WTC11 (cell line): ENCODE data around the gene ZNF57. TPM values are rescaled to one million over a fixed set of nuclear protein-coding genes. Genes with fewer than 3 reads are reported as not detected.

ENCODE experiments used
- ATAC-seq: fragments of 200-7000 bp; cut with Tn5 transposase; 2 replicates; pipeline ENCODE4 v1.10.0; 2021; ENCODE audit warnings: mild to moderate bottlenecking, moderate library complexity
- CTCF ChIA-PET: fragments of 300-600 bp; sonication (Branson Sonifier 250); formaldehyde crosslinking; loops from one replicate; lab custom pipeline; 2021; ENCODE audit warnings: antibody characterized with exemption; lab: Charles Lee
- POLR2A ChIA-PET: fragments of 350-600 bp; sonication (Branson Sonifier 250); formaldehyde crosslinking; loops from one replicate; lab custom pipeline; 2021; ENCODE audit warnings: antibody characterized with exemption; lab: Charles Lee
- DNase-seq: peaks from one replicate; pipeline ENCODE4 v3.0.0; 2021; ENCODE audit warnings: low spot score
- H3K27ac Mint-ChIP-seq: 2 replicates; pipeline ENCODE4 v1.8.0; 2021; ENCODE audit warnings: mixed read lengths
- H3K27me3 Mint-ChIP-seq: 2 replicates; pipeline ENCODE4 v1.8.0; 2021; ENCODE audit warnings: low read depth, mild to moderate bottlenecking, moderate library complexity, mixed read lengths
- H3K36me3 Mint-ChIP-seq: 2 replicates; pipeline ENCODE4 v1.8.0; 2021; ENCODE audit warnings: mixed read lengths
- H3K4me1 Mint-ChIP-seq: 2 replicates; pipeline ENCODE4 v1.8.0; 2022; ENCODE audit warnings: mixed read lengths
- H3K4me3 Mint-ChIP-seq: 2 replicates; pipeline ENCODE4 v1.8.0; 2021; ENCODE audit warnings: mild to moderate bottlenecking, moderate library complexity, mixed read lengths
- H3K9me3 Mint-ChIP-seq: 2 replicates; pipeline ENCODE4 v1.8.0; 2021; ENCODE audit warnings: mixed read lengths
- ATF1 ChIP-seq: sonication (generic); formaldehyde crosslinking; IDR thresholded peaks from 2 replicates; pipeline ENCODE4 v1.8.1; 2023; ENCODE audit warnings: mild to moderate bottlenecking, moderate library complexity, missing genetic modification reagents
- ATF3 ChIP-seq: sonication (generic); formaldehyde crosslinking; conservative IDR thresholded peaks from 2 replicates; pipeline ENCODE4 v1.8.1; 2022; ENCODE audit warnings: mild to moderate bottlenecking, missing genetic modification reagents
- CTCF ChIP-seq: fragments of 200-600 bp; IDR thresholded peaks from 2 replicates; pipeline ENCODE4 v1.8.0; 2022; ENCODE audit warnings: antibody characterized with exemption
- HMGA2 ChIP-seq: fragments of 250-450 bp; sonication (Bioruptor Pico); IDR thresholded peaks from 2 replicates; pipeline ENCODE4 v1.4.0; 2021; ENCODE audit warnings: mild to moderate bottlenecking, moderate library complexity
- MYBL2 ChIP-seq: sonication (generic); formaldehyde crosslinking; IDR thresholded peaks from 2 replicates; pipeline ENCODE4 v1.8.1; 2023; ENCODE audit warnings: mild to moderate bottlenecking, moderate library complexity, missing genetic modification reagents
- NR2C2 ChIP-seq: sonication (generic); formaldehyde crosslinking; IDR thresholded peaks from 2 replicates; pipeline ENCODE4 v1.8.0; 2022; ENCODE audit warnings: mild to moderate bottlenecking, missing genetic modification reagents
- NR3C1 ChIP-seq: sonication (generic); formaldehyde crosslinking; conservative IDR thresholded peaks from 2 replicates; pipeline ENCODE4 v1.8.1; 2023; ENCODE audit warnings: low read depth, mild to moderate bottlenecking, missing genetic modification reagents
- PRRX2 ChIP-seq: fragments of 250-450 bp; sonication (Bioruptor Pico); IDR thresholded peaks from 2 replicates; pipeline ENCODE4 v1.8.0; 2021; ENCODE audit warnings: mild to moderate bottlenecking
- RELA ChIP-seq: sonication (generic); formaldehyde crosslinking; IDR thresholded peaks from 2 replicates; pipeline ENCODE4 v1.8.1; 2022; ENCODE audit warnings: missing genetic modification reagents, mild to moderate bottlenecking, borderline replicate concordance
- SMAD4 ChIP-seq: sonication (generic); formaldehyde crosslinking; IDR thresholded peaks from 2 replicates; pipeline ENCODE4 v1.8.0; 2022; ENCODE audit warnings: mild to moderate bottlenecking, missing genetic modification reagents
- TP53 ChIP-seq: sonication (generic); formaldehyde crosslinking; IDR thresholded peaks from 2 replicates; pipeline ENCODE4 v1.8.1; 2023; ENCODE audit warnings: mild to moderate bottlenecking, missing genetic modification reagents
- ZBTB21 ChIP-seq: sonication (generic); formaldehyde crosslinking; IDR thresholded peaks from 2 replicates; pipeline ENCODE4 v1.8.1; 2023; ENCODE audit warnings: mild to moderate bottlenecking, missing genetic modification reagents, borderline replicate concordance
- ZNF232 ChIP-seq: sonication (generic); formaldehyde crosslinking; IDR thresholded peaks from 2 replicates; pipeline ENCODE4 v1.8.0; 2022; ENCODE audit warnings: mild to moderate bottlenecking, missing genetic modification reagents
- total RNA-seq: library from RNA; stranded (reverse); gene quantifications from 3 replicates; pipeline ENCODE4 v1.2.3, GENCODE V29; 2021
- TF ChIP-seq, protein P1 (sequence below): fragments of 250-450 bp; sonication (Bioruptor Pico); IDR thresholded peaks from 2 replicates; pipeline ENCODE4 v1.9.0; 2021; ENCODE audit warnings: mild to moderate bottlenecking, borderline replicate concordance
- TF ChIP-seq, protein P2 (sequence below): sonication (generic); formaldehyde crosslinking; IDR thresholded peaks from 2 replicates; pipeline ENCODE4 v1.8.0; 2022; ENCODE audit warnings: missing genetic modification reagents
- TF ChIP-seq, protein P3 (sequence below): sonication (generic); formaldehyde crosslinking; IDR thresholded peaks from 2 replicates; pipeline ENCODE4 v1.8.0; 2022; ENCODE audit warnings: mild to moderate bottlenecking, missing genetic modification reagents

Gene ZNF57
- total RNA-seq, 1 experiment from 2014 or later: 8.9 TPM

DNA sequence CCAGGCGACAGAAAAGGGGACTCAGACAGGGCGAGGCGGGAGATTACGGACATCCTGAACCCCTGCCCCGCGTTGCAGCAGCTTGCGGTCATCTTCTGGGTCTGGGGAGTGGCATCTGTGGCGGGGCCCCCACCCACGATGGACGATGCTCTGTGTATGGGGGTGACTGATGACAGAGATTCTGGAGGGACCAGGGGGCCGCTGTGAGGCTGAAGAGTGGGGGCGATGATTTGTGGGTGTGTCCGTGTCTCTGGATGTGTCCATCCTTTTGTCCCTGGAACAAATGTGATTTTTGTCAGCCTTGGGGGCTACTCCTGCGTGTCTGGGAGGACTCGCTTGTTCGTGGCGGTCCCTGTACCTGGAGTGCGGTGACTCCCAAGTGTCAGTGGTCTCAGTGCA lies 26.3 kb downstream of the ZNF57 start:
- DNase-seq: no peak
- peaks cover 4% of the 10 kb centered on the region; the same call in 1 of the 2 replicates for H3K27me3 Mint-ChIP-seq
- POLR2A ChIA-PET: no interaction called here
- H3K36me3 Mint-ChIP-seq: peaks cover 14% of the 10 kb centered on the region
- peaks cover 12% of the 10 kb centered on the region for H3K9me3 Mint-ChIP-seq
- H3K4me1 Mint-ChIP-seq: peaks cover 14% of the 10 kb centered on the region
- TF ChIP-seq RELA (CRISPR knock-in tag) (no peak), MYBL2 (CRISPR knock-in tag) (no peak), SMAD4 (CRISPR knock-in tag) (no peak), ATF3 (CRISPR knock-in tag) (no peak), ATF1 (CRISPR knock-in tag) (no peak), TP53 (CRISPR knock-in tag) (no peak), HMGA2 (no peak), ZBTB21 (CRISPR knock-in tag) (no peak), ZNF232 (CRISPR knock-in tag) (no peak), PRRX2 (CRISPR knock-in tag) (no peak), NR3C1 (CRISPR knock-in tag) (no peak), NR2C2 (CRISPR knock-in tag) (no peak), CTCF (no peak)
- TF ChIP-seq, protein P1, sequence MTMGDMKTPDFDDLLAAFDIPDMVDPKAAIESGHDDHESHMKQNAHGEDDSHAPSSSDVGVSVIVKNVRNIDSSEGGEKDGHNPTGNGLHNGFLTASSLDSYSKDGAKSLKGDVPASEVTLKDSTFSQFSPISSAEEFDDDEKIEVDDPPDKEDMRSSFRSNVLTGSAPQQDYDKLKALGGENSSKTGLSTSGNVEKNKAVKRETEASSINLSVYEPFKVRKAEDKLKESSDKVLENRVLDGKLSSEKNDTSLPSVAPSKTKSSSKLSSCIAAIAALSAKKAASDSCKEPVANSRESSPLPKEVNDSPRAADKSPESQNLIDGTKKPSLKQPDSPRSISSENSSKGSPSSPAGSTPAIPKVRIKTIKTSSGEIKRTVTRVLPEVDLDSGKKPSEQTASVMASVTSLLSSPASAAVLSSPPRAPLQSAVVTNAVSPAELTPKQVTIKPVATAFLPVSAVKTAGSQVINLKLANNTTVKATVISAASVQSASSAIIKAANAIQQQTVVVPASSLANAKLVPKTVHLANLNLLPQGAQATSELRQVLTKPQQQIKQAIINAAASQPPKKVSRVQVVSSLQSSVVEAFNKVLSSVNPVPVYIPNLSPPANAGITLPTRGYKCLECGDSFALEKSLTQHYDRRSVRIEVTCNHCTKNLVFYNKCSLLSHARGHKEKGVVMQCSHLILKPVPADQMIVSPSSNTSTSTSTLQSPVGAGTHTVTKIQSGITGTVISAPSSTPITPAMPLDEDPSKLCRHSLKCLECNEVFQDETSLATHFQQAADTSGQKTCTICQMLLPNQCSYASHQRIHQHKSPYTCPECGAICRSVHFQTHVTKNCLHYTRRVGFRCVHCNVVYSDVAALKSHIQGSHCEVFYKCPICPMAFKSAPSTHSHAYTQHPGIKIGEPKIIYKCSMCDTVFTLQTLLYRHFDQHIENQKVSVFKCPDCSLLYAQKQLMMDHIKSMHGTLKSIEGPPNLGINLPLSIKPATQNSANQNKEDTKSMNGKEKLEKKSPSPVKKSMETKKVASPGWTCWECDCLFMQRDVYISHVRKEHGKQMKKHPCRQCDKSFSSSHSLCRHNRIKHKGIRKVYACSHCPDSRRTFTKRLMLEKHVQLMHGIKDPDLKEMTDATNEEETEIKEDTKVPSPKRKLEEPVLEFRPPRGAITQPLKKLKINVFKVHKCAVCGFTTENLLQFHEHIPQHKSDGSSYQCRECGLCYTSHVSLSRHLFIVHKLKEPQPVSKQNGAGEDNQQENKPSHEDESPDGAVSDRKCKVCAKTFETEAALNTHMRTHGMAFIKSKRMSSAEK (CRISPR knock-in tag): no peak
- TF ChIP-seq, protein P2, sequence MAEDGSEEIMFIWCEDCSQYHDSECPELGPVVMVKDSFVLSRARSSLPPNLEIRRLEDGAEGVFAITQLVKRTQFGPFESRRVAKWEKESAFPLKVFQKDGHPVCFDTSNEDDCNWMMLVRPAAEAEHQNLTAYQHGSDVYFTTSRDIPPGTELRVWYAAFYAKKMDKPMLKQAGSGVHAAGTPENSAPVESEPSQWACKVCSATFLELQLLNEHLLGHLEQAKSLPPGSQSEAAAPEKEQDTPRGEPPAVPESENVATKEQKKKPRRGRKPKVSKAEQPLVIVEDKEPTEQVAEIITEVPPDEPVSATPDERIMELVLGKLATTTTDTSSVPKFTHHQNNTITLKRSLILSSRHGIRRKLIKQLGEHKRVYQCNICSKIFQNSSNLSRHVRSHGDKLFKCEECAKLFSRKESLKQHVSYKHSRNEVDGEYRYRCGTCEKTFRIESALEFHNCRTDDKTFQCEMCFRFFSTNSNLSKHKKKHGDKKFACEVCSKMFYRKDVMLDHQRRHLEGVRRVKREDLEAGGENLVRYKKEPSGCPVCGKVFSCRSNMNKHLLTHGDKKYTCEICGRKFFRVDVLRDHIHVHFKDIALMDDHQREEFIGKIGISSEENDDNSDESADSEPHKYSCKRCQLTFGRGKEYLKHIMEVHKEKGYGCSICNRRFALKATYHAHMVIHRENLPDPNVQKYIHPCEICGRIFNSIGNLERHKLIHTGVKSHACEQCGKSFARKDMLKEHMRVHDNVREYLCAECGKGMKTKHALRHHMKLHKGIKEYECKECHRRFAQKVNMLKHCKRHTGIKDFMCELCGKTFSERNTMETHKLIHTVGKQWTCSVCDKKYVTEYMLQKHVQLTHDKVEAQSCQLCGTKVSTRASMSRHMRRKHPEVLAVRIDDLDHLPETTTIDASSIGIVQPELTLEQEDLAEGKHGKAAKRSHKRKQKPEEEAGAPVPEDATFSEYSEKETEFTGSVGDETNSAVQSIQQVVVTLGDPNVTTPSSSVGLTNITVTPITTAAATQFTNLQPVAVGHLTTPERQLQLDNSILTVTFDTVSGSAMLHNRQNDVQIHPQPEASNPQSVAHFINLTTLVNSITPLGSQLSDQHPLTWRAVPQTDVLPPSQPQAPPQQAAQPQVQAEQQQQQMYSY (CRISPR knock-in tag): no peak
- TF ChIP-seq, protein P3, sequence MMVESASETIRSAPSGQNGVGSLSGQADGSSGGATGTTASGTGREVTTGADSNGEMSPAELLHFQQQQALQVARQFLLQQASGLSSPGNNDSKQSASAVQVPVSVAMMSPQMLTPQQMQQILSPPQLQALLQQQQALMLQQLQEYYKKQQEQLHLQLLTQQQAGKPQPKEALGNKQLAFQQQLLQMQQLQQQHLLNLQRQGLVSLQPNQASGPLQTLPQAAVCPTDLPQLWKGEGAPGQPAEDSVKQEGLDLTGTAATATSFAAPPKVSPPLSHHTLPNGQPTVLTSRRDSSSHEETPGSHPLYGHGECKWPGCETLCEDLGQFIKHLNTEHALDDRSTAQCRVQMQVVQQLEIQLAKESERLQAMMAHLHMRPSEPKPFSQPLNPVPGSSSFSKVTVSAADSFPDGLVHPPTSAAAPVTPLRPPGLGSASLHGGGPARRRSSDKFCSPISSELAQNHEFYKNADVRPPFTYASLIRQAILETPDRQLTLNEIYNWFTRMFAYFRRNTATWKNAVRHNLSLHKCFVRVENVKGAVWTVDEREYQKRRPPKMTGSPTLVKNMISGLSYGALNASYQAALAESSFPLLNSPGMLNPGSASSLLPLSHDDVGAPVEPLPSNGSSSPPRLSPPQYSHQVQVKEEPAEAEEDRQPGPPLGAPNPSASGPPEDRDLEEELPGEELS: no peak
- TF ChIP-seq, all 79 proteins: peak for 0
- no peak overlapping the region for H3K27ac Mint-ChIP-seq
- CTCF ChIA-PET: interaction anchor here (1.0 to 2.1 kb wide), 2 partner anchors 23 to 40 kb away, joined by 3 to 9 read pairs; no protein-coding TSS in a partner anchor
- H3K4me3 Mint-ChIP-seq: no peak overlapping the region
- no peak for ATAC-seq
